ENCODE data around the gene CD4. TPM values are rescaled to one million over a fixed set of nuclear protein-coding genes. Genes with fewer than 3 reads are reported as not detected.

Gene CD4
- total RNA-seq, 1 donor from 2014 or later = not detected

DNA sequence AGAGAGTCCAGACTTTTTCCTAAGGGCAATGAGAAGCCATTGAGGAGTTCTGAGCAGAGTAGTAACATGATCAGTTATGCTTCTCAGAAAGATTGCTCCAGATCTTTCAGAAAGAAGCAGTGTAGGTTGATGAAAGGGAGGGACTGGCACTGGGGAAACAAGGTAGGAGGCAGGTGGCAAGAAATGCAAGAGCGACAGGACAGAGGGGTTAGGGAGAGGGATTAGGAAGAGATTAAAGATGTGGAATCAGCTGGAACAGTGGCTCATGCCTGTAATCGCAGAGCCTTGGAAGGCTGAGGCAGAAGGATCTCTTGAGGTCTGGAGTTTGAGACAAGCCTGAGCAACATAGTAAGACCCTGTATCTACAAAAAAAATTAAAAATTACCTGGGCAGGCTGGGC is 58.3 kb downstream of the CD4 start:
- Histone ChIP-seq H3K4me3 (ENCODE audit: low read depth, low read length) (no peak overlapping the region), H3K27me3 (ENCODE audit: control insufficient read depth, insufficient read depth, low read length) (no peaks in the 10 kb centered on the region), H3K36me3 (ENCODE audit: control insufficient read depth, insufficient read depth, low read length) (peaks cover 4% of the 10 kb centered on the region)
- FAIRE-seq (no peak), DNase-seq (ENCODE audit: low read depth) (no peak)
- TF ChIP-seq, protein P1, sequence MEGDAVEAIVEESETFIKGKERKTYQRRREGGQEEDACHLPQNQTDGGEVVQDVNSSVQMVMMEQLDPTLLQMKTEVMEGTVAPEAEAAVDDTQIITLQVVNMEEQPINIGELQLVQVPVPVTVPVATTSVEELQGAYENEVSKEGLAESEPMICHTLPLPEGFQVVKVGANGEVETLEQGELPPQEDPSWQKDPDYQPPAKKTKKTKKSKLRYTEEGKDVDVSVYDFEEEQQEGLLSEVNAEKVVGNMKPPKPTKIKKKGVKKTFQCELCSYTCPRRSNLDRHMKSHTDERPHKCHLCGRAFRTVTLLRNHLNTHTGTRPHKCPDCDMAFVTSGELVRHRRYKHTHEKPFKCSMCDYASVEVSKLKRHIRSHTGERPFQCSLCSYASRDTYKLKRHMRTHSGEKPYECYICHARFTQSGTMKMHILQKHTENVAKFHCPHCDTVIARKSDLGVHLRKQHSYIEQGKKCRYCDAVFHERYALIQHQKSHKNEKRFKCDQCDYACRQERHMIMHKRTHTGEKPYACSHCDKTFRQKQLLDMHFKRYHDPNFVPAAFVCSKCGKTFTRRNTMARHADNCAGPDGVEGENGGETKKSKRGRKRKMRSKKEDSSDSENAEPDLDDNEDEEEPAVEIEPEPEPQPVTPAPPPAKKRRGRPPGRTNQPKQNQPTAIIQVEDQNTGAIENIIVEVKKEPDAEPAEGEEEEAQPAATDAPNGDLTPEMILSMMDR (IDR thresholded peaks at IDR 0.05; ENCODE audit: insufficient read depth, low read length, severe bottlenecking) = no peak

DNA sequence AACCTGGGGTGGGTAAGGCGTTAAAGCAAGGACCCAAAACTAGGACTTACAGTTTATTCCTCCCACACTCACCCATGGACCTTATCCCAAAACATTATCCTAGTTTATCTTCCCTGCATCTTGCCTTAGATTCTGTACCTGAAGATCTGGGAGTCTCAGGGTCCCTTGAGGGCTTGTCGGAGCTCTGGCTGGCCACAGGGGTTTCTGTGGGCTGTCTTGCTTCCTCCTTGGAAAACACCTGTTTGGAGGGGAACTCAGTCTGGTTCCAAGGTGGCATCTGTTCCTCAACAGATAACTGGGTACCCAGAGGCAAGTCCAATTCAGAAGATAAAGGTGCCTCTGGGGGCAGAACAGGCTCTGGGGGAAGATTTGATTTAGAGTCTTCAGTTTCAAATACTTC is 60.1 kb downstream of the CD4 start:
- no peaks in the 10 kb centered on the region for H3K27me3 ChIP-seq (ENCODE audit: control insufficient read depth, insufficient read depth, low read length)
- H3K36me3 ChIP-seq (ENCODE audit: control insufficient read depth, insufficient read depth, low read length) = peaks cover 4% of the 10 kb centered on the region
- DNase-seq (ENCODE audit: low read depth) (no peak), FAIRE-seq (no peak)
- TF ChIP-seq, protein P1 (IDR thresholded peaks at IDR 0.05; ENCODE audit: insufficient read depth, low read length, severe bottlenecking) = no peak
- no peak overlapping the region for H3K4me3 ChIP-seq (ENCODE audit: low read depth, low read length)

DNA sequence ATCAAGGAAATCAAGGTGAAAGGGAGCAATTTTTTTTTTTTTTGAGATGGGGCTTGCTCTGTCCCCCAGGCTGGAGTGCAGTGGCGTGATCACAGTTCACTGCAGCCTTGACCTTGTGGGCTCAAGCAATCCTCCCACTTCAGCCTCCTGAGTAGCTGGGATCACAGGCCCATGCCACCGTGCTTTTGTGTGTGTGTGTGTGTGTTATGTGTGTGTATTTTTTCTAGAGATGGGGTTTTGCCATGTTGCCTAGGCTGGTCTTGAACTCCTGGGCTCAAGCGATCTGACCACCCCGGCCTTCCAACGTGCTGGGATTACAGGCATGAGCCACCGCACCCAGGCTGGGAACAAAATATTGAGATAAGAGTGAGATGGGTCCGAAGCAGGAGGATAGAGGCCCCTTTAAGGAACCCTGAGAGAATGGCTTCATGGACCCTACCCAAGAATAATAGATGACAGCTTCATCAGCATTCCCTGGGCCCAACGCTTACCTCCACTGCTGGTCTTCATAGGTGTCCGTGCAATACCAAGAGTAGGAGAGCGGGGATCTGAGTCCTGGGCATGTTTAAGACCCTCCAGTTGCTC is 60.7 kb downstream of the CD4 start:
- peaks cover 4% of the 10 kb centered on the region for H3K36me3 ChIP-seq (ENCODE audit: control insufficient read depth, insufficient read depth, low read length)
- H3K27me3 ChIP-seq (ENCODE audit: control insufficient read depth, insufficient read depth, low read length) = no peaks in the 10 kb centered on the region
- FAIRE-seq (no peak), DNase-seq (ENCODE audit: low read depth) (no peak)
- H3K4me3 ChIP-seq (ENCODE audit: low read depth, low read length) = no peak overlapping the region
- TF ChIP-seq, protein P1 (IDR thresholded peaks at IDR 0.05; ENCODE audit: insufficient read depth, low read length, severe bottlenecking) = no peak

GRCh38 chr12:6850796-6851152 is 61.4 kb downstream of the CD4 start:
- H3K27me3 ChIP-seq (ENCODE audit: control insufficient read depth, insufficient read depth, low read length) = no peaks in the 10 kb centered on the region
- peak overlapping the region; percentile 79 for H3K4me3 ChIP-seq (ENCODE audit: low read depth, low read length)
- H3K36me3 ChIP-seq (ENCODE audit: control insufficient read depth, insufficient read depth, low read length) = peaks cover 3% of the 10 kb centered on the region
- FAIRE-seq (no peak), DNase-seq (ENCODE audit: low read depth) (no peak)
- TF ChIP-seq, protein P1 (IDR thresholded peaks at IDR 0.05; ENCODE audit: insufficient read depth, low read length, severe bottlenecking) = no peak

- TF ChIP-seq, protein P1 (IDR thresholded peaks at IDR 0.05; ENCODE audit: insufficient read depth, low read length, severe bottlenecking) = no peak
- Histone ChIP-seq H3K36me3 (ENCODE audit: control insufficient read depth, insufficient read depth, low read length) (peaks cover 5% of the 10 kb centered on the region), H3K27me3 (ENCODE audit: control insufficient read depth, insufficient read depth, low read length) (no peaks in the 10 kb centered on the region), H3K4me3 (ENCODE audit: low read depth, low read length) (peak within 1 kb of the TSS; percentile 79)
- FAIRE-seq (no peak), DNase-seq (ENCODE audit: low read depth) (peak; percentile 98)
Observed at GRCh38 chr12:6851153-6851920, 62.0 kb downstream of the CD4 start, which contains the start of gene CDCA3. Gene CDCA3 (minus strand): TSS chr12:6851286. CDS start chr12:6850952, 334 bp downstream.
